GM23338 (cell line): ENCODE measurements around the gene TRPC6. TPM values are rescaled to one million over a fixed set of nuclear protein-coding genes. Genes with fewer than 3 reads are reported as not detected.

ENCODE experiments used
- ATAC-seq: fragments of 200-7000 bp; cut with Tn5 transposase; 3 replicates; pipeline ENCODE4 v1.9.1; 2020
- DNase-seq: peaks from one replicate; pipeline ENCODE4 v3.0.0-alpha.2; 2015; ENCODE audit warnings: low spot score
- H2AFZ ChIP-seq: fragments of 200-600 bp; sonication (generic); 2 replicates; pipeline ENCODE4 v1.8.0; 2016; ENCODE audit warnings: antibody characterized with exemption, mild to moderate bottlenecking, moderate library complexity
- H3F3A ChIP-seq: fragments of 200-600 bp; sonication (generic); replicated peaks from 2 replicates; pipeline ENCODE4 v1.8.0; 2017; ENCODE audit warnings: antibody characterized with exemption, mixed run types, low read depth
- H3K27ac ChIP-seq: fragments of 200-600 bp; sonication (generic); 2 replicates; pipeline ENCODE4 v1.6.1; 2016; ENCODE audit warnings: low read depth
- H3K27me3 ChIP-seq: fragments of 200-600 bp; sonication (generic); 2 replicates; pipeline ENCODE4 v1.8.0; 2016; ENCODE audit warnings: mild to moderate bottlenecking, mixed run types, moderate library complexity; ENCODE audit not compliant: insufficient read depth
- H3K36me3 ChIP-seq: fragments of 200-600 bp; sonication (generic); 2 replicates; pipeline ENCODE4 v1.8.0; 2016; ENCODE audit warnings: mild to moderate bottlenecking; ENCODE audit not compliant: insufficient read depth
- H3K4me1 ChIP-seq: fragments of 200-600 bp; sonication (generic); 2 replicates; pipeline ENCODE4 v1.8.0; 2016; ENCODE audit warnings: mild to moderate bottlenecking, moderate library complexity; ENCODE audit not compliant: insufficient read depth
- H3K4me2 ChIP-seq: fragments of 200-600 bp; sonication (generic); 2 replicates; pipeline ENCODE4 v1.7.1; 2017; ENCODE audit warnings: mixed run types
- H3K4me3 ChIP-seq: fragments of 200-600 bp; sonication (generic); 2 replicates; pipeline ENCODE4 v1.6.1; 2016; ENCODE audit warnings: mixed run types
- H3K79me2 ChIP-seq: fragments of 200-600 bp; sonication (generic); replicated peaks from 2 replicates; pipeline ENCODE4 v1.8.0; 2017; ENCODE audit warnings: mild to moderate bottlenecking; ENCODE audit not compliant: insufficient read depth
- H3K9me2 ChIP-seq: fragments of 200-600 bp; sonication (generic); 2 replicates; pipeline ENCODE4 v1.8.0; 2017; ENCODE audit not compliant: insufficient read depth
- H4K20me1 ChIP-seq: fragments of 200-600 bp; sonication (generic); replicated peaks from 2 replicates; pipeline ENCODE4 v1.8.0; 2017; ENCODE audit warnings: mild to moderate bottlenecking; ENCODE audit not compliant: insufficient read depth
- H3K27ac Mint-ChIP-seq: 2 replicates; pipeline ENCODE4 v1.8.0; 2020; ENCODE audit warnings: inconsistent platforms, mild to moderate bottlenecking, moderate library complexity, mixed read lengths
- H3K27me3 Mint-ChIP-seq: 3 replicates; pipeline ENCODE4 v1.8.0; 2022; ENCODE audit warnings: low read depth, mild to moderate bottlenecking, moderate library complexity, mixed read lengths, inconsistent platforms; ENCODE audit not compliant: insufficient read depth, poor library complexity
- H3K36me3 Mint-ChIP-seq: 3 replicates; pipeline ENCODE4 v1.8.0; 2021; ENCODE audit warnings: low read depth, mild to moderate bottlenecking, inconsistent platforms, moderate library complexity, mixed read lengths
- H3K4me1 Mint-ChIP-seq: 3 replicates; pipeline ENCODE4 v1.8.0; 2020; ENCODE audit warnings: mild to moderate bottlenecking, inconsistent platforms, mixed read lengths
- H3K4me3 Mint-ChIP-seq: 3 replicates; pipeline ENCODE4 v1.8.0; 2021; ENCODE audit warnings: moderate library complexity, mild to moderate bottlenecking, inconsistent platforms, mixed read lengths
- H3K9me3 Mint-ChIP-seq: 3 replicates; pipeline ENCODE4 v1.8.0; 2020; ENCODE audit warnings: moderate library complexity, mild to moderate bottlenecking, inconsistent platforms, mixed read lengths
- CREB1 ChIP-seq: fragments of 250-450 bp; sonication (Bioruptor Pico); IDR thresholded peaks from 2 replicates; pipeline ENCODE4 v1.5.0; 2020; ENCODE audit warnings: low read depth, mild to moderate bottlenecking, moderate library complexity
- EZH2 ChIP-seq: fragments of 200-600 bp; sonication (generic); IDR thresholded peaks from one replicate; pipeline ENCODE4 v1.8.0; 2017; ENCODE audit warnings: antibody characterized with exemption, mild to moderate bottlenecking, low read depth; ENCODE audit not compliant: unreplicated experiment
- EZH2phosphoT487 ChIP-seq: fragments of 200-600 bp; sonication (generic); IDR thresholded peaks from one replicate; pipeline ENCODE4 v1.8.1; 2018; ENCODE audit warnings: antibody characterized with exemption; ENCODE audit not compliant: unreplicated experiment
- JUNB ChIP-seq: IDR thresholded peaks from one replicate; pipeline ENCODE4 v1.6.1; 2016; ENCODE audit warnings: antibody characterized with exemption; ENCODE audit not compliant: unreplicated experiment
- NANOG ChIP-seq: IDR thresholded peaks from 2 replicates; pipeline ENCODE4 v1.6.1; 2016; ENCODE audit warnings: antibody characterized with exemption, borderline replicate concordance
- POLR2AphosphoS5 ChIP-seq: IDR thresholded peaks from 2 replicates; pipeline ENCODE4 v1.6.1; 2016; ENCODE audit warnings: antibody characterized with exemption, low read depth
- STAT1 ChIP-seq: IDR thresholded peaks from one replicate; pipeline ENCODE4 v1.6.1; 2016; ENCODE audit warnings: antibody characterized with exemption; ENCODE audit not compliant: unreplicated experiment
- ZNF114 ChIP-seq: fragments of 250-450 bp; sonication (Bioruptor Pico); IDR thresholded peaks from 2 replicates; pipeline ENCODE4 v1.5.0; 2020; ENCODE audit warnings: mild to moderate bottlenecking, moderate library complexity
- ZNF331 ChIP-seq: fragments of 250-450 bp; sonication (Bioruptor Pico); IDR thresholded peaks from 2 replicates; pipeline ENCODE4 v1.5.0; 2020; ENCODE audit warnings: low read depth, mild to moderate bottlenecking, moderate library complexity
- ZNF462 ChIP-seq: fragments of 250-450 bp; sonication (Bioruptor Pico); IDR thresholded peaks from 2 replicates; pipeline ENCODE4 v1.5.0; 2020; ENCODE audit warnings: mild to moderate bottlenecking, moderate library complexity
- polyA plus RNA-seq: library from polyadenylated mRNA; unstranded; fragments of >200 nt; fragmentation: Nextera tagmentation; extraction: Ambion mirVana; gene quantifications from 2 replicates; pipeline ENCODE4 v1.2.1, GENCODE V29; 2016
- total RNA-seq: library from RNA; depleted of rRNA; stranded (reverse); fragments of >200 nt; shearing (Covaris generic); gene quantifications from 2 replicates; pipeline ENCODE4 v1.2.3, GENCODE V29; 2014
- TF ChIP-seq, protein P1 (sequence below), 2 experiments: fragments of 200-600 bp in 1 of 2; sonication (generic) in 1 of 2; conservative IDR thresholded peaks; 2 replicates each; pipeline versions ENCODE4 v1.5.1 to v1.6.1; 2016 to 2017; ENCODE audit warnings: antibody characterized with exemption in 2 of 2, low read depth in 2 of 2, mild to moderate bottlenecking in 2 of 2, moderate library complexity in 1 of 2
- TF ChIP-seq, protein P2 (sequence below): IDR thresholded peaks from one replicate; pipeline ENCODE4 v1.6.1; 2018; ENCODE audit warnings: antibody characterized with exemption; ENCODE audit not compliant: unreplicated experiment
- TF ChIP-seq, protein P3 (sequence below): IDR thresholded peaks from 2 replicates; pipeline ENCODE4 v1.6.1; 2016; ENCODE audit warnings: antibody characterized with exemption

The TRPC6 gene
- total and polyA plus RNA-seq, 2 experiments from 2014 or later: 0.05 to 4.4 TPM

DNA sequence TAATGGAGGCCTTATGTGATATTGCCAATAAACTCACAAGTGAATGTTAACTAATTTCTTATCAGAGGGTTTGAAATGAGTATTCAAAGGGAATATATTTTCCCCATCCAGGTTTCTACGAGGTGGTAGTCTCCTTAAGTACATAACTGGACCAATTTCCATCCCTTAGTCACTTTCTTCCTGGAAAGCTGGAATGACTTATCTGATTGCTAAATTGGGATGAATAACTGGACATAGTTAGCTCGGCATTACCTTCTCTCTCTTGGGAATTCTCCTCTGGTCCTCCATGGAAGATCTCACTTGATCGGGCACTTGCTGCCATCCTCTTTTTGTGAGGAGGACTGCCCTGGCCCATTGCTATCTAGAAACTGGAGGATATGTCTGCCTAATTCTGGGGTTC is 109.1 kb downstream of the TRPC6 start:
- no peaks in the 10 kb centered on the region for H3F3A ChIP-seq
- no peak overlapping the region for H3K4me3 ChIP-seq
- H3K27me3 ChIP-seq: no peaks in the 10 kb centered on the region
- peaks cover 2% of the 10 kb centered on the region; the same call in 2 of the 3 replicates for H3K4me1 Mint-ChIP-seq
- H3K4me1 ChIP-seq: peaks cover 5% of the 10 kb centered on the region; the same call in 1 of the 2 replicates
- no peaks in the 10 kb centered on the region for H3K9me3 Mint-ChIP-seq
- no peaks in the 10 kb centered on the region for H3K9me2 ChIP-seq
- no peaks in the 10 kb centered on the region for H4K20me1 ChIP-seq
- no peaks in the 10 kb centered on the region for H3K27me3 Mint-ChIP-seq
- no peaks in the 10 kb centered on the region for H3K36me3 Mint-ChIP-seq
- H2AFZ ChIP-seq: no peak overlapping the region
- no peak overlapping the region for H3K4me2 ChIP-seq
- H3K4me3 Mint-ChIP-seq: no peak overlapping the region
- TF ChIP-seq, protein P1, sequence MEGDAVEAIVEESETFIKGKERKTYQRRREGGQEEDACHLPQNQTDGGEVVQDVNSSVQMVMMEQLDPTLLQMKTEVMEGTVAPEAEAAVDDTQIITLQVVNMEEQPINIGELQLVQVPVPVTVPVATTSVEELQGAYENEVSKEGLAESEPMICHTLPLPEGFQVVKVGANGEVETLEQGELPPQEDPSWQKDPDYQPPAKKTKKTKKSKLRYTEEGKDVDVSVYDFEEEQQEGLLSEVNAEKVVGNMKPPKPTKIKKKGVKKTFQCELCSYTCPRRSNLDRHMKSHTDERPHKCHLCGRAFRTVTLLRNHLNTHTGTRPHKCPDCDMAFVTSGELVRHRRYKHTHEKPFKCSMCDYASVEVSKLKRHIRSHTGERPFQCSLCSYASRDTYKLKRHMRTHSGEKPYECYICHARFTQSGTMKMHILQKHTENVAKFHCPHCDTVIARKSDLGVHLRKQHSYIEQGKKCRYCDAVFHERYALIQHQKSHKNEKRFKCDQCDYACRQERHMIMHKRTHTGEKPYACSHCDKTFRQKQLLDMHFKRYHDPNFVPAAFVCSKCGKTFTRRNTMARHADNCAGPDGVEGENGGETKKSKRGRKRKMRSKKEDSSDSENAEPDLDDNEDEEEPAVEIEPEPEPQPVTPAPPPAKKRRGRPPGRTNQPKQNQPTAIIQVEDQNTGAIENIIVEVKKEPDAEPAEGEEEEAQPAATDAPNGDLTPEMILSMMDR (conservative IDR thresholded peaks at IDR 0.05; ENCODE audit: low read depth in 2 of 2): no peak
- TF ChIP-seq POLR2AphosphoS5 (no peak), ZNF462 (no peak), ZNF331 (CRISPR knock-in tag) (no peak), JUNB (no peak), ZNF114 (CRISPR knock-in tag) (no peak), CREB1 (CRISPR knock-in tag) (no peak), STAT1 (no peak), EZH2 (no peak), EZH2phosphoT487 (no peak), NANOG (no peak)
- TF ChIP-seq, protein P2, sequence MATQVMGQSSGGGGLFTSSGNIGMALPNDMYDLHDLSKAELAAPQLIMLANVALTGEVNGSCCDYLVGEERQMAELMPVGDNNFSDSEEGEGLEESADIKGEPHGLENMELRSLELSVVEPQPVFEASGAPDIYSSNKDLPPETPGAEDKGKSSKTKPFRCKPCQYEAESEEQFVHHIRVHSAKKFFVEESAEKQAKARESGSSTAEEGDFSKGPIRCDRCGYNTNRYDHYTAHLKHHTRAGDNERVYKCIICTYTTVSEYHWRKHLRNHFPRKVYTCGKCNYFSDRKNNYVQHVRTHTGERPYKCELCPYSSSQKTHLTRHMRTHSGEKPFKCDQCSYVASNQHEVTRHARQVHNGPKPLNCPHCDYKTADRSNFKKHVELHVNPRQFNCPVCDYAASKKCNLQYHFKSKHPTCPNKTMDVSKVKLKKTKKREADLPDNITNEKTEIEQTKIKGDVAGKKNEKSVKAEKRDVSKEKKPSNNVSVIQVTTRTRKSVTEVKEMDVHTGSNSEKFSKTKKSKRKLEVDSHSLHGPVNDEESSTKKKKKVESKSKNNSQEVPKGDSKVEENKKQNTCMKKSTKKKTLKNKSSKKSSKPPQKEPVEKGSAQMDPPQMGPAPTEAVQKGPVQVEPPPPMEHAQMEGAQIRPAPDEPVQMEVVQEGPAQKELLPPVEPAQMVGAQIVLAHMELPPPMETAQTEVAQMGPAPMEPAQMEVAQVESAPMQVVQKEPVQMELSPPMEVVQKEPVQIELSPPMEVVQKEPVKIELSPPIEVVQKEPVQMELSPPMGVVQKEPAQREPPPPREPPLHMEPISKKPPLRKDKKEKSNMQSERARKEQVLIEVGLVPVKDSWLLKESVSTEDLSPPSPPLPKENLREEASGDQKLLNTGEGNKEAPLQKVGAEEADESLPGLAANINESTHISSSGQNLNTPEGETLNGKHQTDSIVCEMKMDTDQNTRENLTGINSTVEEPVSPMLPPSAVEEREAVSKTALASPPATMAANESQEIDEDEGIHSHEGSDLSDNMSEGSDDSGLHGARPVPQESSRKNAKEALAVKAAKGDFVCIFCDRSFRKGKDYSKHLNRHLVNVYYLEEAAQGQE: no peak
- TF ChIP-seq, protein P3, sequence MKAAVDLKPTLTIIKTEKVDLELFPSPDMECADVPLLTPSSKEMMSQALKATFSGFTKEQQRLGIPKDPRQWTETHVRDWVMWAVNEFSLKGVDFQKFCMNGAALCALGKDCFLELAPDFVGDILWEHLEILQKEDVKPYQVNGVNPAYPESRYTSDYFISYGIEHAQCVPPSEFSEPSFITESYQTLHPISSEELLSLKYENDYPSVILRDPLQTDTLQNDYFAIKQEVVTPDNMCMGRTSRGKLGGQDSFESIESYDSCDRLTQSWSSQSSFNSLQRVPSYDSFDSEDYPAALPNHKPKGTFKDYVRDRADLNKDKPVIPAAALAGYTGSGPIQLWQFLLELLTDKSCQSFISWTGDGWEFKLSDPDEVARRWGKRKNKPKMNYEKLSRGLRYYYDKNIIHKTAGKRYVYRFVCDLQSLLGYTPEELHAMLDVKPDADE: no peak
- no peak for DNase-seq
- no peak overlapping the region for H3K27ac Mint-ChIP-seq
- no peaks in the 10 kb centered on the region for H3K79me2 ChIP-seq
- no peaks in the 10 kb centered on the region for H3K36me3 ChIP-seq
- H3K27ac ChIP-seq: no peak overlapping the region
- ATAC-seq: no peak
